Left renal pelvis (tissue), 4 donors: ENCODE results near the gene CA11. TPM values are rescaled to one million over a fixed set of nuclear protein-coding genes. Genes with fewer than 3 reads are reported as not detected.

Experiments
- DNase-seq, 4 donors: peaks; one replicate each; pipeline ENCODE4 v3.0.0-alpha.2; 2013; ENCODE audit warnings: low read depth in 4 of 4, low spot score in 3 of 4
- polyA plus RNA-seq, 4 donors: library from polyadenylated mRNA; unstranded; fragments of 120-200 nt; gene quantifications; one replicate each; pipeline ENCODE4 v1.2.1, GENCODE V29; 2013; ENCODE audit not compliant: insufficient read length in 4 of 4

Gene CA11
- polyA plus RNA-seq, 4 donors, result 18.2 to 58.7 (median 27.4) TPM

GRCh38 chr19:48631225-48631624, 14.8 kb downstream of the CA11 start:
- DNase-seq, result no peak

- DNase-seq, result no peak
Measured at GRCh38 chr19:48630296-48631063, 15.5 kb downstream of the CA11 start.

- DNase-seq, result no peak
Measured at GRCh38 chr19:48629599-48630295, 16.2 kb downstream of the CA11 start.

DNA sequence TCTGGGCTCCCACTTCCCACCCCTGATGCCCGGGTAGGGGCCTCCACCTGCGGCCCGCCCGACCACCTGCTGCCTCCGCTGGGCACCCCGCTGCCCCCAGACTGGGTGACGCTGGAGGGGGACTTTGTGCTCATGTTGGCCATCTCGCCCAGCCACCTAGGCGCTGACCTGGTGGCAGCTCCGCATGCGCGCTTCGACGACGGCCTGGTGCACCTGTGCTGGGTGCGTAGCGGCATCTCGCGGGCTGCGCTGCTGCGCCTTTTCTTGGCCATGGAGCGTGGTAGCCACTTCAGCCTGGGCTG, 16.7 kb downstream of the CA11 start:
- DNase-seq, result no peak

DNA sequence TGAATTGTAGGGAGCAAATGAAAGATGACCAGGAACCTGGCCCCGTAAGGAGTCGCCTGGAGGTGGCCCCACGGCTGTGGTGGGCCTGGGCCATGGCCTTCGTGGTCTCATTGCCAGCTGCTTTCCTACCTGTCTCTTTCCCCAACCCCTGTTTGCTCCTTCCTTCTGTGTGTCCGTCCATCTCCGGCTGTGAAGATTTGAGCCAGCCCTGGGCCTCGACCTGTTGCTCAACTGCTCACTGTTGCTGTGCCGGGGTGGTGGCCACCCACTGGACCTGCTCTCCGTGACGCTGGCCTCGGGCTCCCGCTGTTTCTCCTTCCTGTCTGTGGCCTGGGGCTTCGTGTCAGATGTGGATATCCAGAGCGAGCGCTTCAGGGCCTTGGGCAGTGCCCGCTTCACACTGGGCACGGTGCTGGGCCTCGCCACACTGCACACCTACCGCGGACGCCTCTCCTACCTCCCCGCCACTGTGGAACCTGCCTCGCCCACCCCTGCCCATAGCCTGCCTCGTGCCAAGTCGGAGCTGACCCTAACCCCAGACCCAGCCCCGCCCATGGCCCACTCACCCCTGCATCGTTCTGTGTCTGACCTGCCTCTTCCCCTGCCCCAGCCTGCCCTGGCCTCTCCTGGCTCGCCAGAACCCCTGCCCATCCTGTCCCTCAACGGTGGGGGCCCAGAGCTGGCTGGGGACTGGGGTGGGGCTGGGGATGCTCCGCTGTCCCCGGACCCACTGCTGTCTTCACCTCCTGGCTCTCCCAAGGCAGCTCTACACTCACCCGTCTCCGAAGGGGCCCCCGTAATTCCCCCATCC, 17.3 kb downstream of the CA11 start:
- no peak for DNase-seq

- DNase-seq, result no peak
Measured at GRCh38 chr19:48627865-48628314, 18.1 kb downstream of the CA11 start.

GRCh38 chr19:48627201-48627864, 18.7 kb downstream of the CA11 start:
- no peak for DNase-seq

- no peak for DNase-seq
Measured at GRCh38 chr19:48625891-48626327, 20.1 kb downstream of the CA11 start.

- DNase-seq, result no peak
Measured at GRCh38 chr19:48624791-48625723, 20.9 kb downstream of the CA11 start.

DNA sequence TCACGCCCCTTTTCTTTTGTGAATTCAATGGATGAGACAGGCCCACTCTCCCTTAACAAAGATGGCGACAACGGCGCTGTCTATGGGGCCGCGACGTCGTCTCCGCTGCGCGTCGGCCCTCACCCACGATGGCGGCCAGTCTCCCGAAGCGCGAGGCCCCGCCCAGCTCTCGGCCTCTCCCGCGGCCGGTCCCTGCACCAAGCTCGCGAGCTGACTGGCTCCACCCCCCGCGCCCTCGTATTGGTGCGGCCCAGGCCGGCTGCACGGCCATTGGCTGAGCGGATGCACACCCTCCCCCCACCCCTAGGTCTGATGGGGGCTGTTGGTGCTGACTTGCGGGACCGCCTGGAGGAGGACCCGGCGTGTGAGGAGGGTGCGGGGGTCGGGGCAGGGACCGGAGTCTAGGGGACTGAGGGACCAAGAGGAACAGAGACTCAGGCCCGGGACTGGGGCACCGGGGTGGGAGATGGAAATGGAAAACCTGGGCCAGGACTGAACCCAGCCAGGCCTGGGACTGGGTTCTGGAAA, 21.9 kb downstream of the CA11 start:
- peak; percentile 89 to 95 (median 92) for DNase-seq

DNA sequence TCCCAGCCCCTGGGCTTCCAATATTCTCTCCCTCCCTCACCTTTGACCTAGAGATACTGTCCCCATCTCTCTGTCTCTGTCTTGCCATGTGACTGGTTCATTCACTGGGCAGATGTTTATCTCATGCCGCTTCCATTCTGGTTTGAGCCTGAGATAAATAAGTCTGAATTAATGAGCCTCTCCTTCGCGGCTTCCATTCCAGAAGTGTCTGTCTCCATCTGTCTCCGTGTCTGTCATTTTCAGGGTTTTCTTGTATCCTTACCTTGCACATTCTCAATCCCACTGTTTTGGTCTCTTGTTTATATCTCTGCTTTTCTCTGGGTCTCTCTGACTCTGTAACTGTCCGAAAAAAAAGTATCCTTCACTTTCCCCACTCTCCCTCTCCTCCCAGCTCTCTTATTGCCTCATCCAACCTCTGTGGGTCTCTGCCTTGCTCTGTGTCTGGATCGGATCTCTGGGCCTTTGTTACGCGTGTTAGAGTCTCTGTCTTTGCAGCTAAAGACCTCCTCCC, 22.4 kb downstream of the CA11 start:
- no peak for DNase-seq

- no peak for DNase-seq
Measured at GRCh38 chr19:48619692-48620585, 26.0 kb downstream of the CA11 start.

GRCh38 chr19:48618916-48619691, 26.9 kb downstream of the CA11 start, which contains the start of the genes RPL18 and SPHK2:
TSS of gene RPL18 (minus strand) at chr19:48619178. CDS start at chr19:48619143, 35 bp downstream.
TSS of gene SPHK2 (plus strand) at chr19:48619506. CDS start at chr19:48620515, 1,009 bp downstream.
- DNase-seq, result peak; percentile 98

- no peak for DNase-seq
Measured at GRCh38 chr19:48618278-48618915, 27.6 kb downstream of the CA11 start.

- no peak for DNase-seq
Measured at GRCh38 chr19:48617146-48617937, 28.6 kb downstream of the CA11 start.

GRCh38 chr19:48616491-48617056, 29.4 kb downstream of the CA11 start:
- no peak for DNase-seq
